Measurements from ENCODE around the gene SMDT1. TPM values are rescaled to one million over a fixed set of nuclear protein-coding genes. Genes with fewer than 3 reads are reported as not detected.

Gene SMDT1
- total RNA-seq, 4 donors from 2014 or later, result 18.9 to 32.7 (median 22.1) TPM

DNA sequence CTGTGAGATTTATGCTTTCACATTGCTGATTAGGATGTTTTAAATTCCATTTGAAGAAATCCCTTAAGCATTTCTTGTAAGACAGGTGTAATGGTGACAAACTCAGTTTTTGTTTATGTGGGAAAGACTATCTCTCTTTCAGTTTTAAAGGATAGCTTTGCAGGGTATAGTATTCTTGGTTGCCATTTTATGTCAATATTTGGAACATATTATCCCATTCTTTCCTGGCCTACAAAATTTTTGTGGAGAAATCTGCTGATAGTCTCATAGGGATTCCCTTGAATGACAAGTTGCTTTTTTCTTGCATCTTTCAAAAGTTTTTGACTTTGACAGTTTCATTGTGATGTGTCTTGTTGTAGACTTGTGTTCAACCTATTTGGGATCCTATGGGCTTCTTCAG lies 37.7 kb upstream of the SMDT1 start:
- intact Hi-C loops (cut with DNase I), result no loop called here
- TF ChIP-seq POLR2A (IDR thresholded peaks at IDR 0.05; ENCODE audit: low read depth) (no peak), POLR2AphosphoS5 (IDR thresholded peaks at IDR 0.05) (no peak), EP300 (IDR thresholded peaks at IDR 0.05) (no peak)
- TF ChIP-seq, protein P1, sequence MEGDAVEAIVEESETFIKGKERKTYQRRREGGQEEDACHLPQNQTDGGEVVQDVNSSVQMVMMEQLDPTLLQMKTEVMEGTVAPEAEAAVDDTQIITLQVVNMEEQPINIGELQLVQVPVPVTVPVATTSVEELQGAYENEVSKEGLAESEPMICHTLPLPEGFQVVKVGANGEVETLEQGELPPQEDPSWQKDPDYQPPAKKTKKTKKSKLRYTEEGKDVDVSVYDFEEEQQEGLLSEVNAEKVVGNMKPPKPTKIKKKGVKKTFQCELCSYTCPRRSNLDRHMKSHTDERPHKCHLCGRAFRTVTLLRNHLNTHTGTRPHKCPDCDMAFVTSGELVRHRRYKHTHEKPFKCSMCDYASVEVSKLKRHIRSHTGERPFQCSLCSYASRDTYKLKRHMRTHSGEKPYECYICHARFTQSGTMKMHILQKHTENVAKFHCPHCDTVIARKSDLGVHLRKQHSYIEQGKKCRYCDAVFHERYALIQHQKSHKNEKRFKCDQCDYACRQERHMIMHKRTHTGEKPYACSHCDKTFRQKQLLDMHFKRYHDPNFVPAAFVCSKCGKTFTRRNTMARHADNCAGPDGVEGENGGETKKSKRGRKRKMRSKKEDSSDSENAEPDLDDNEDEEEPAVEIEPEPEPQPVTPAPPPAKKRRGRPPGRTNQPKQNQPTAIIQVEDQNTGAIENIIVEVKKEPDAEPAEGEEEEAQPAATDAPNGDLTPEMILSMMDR (IDR thresholded peaks at IDR 0.05), result no peak

DNA sequence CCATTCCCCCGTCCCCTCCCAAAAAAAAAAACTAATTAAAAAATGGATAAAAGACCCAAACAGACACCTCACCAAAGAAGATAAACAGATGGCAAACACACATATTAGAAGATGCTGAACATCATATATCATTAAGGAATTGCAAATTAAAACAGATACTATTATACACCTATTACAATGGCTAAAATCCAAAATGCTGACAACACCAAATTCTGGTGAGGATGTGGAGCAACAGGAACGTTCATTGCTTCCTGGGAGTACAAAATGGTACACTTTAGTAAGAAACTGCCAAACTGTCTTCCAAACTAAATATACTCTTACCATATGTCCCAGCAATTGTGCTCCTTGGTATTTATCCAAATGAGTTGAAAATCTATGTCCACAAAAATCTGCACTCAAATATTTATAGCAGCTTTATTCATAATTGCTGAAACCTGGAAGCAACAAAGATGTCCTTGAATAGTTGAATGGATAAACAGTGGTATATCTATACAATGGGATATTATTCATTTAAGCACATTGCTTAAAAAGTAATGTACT lies 28.8 kb upstream of the SMDT1 start:
- no peak for DNase-seq (ENCODE audit: extremely low spot score)
- intact Hi-C loops (cut with DNase I), result no loop called here
- Histone ChIP-seq H3K4me3 (no peak overlapping the region), H3K4me1 (no peaks in the 10 kb centered on the region), H3K36me3 (no peaks in the 10 kb centered on the region), H3K9me3 (no peaks in the 10 kb centered on the region), H3K27me3 (no peaks in the 10 kb centered on the region), H3K27ac (replicated peaks in 1 of 4) (no peak overlapping the region)
- WGBS, result 61% methylated on average over 2 of the region's 2 CpGs
- TF ChIP-seq POLR2A (IDR thresholded peaks at IDR 0.05; ENCODE audit: low read depth), result no peak
- no peak for TF ChIP-seq EP300 (IDR thresholded peaks at IDR 0.05)
- no peak for TF ChIP-seq POLR2AphosphoS5 (IDR thresholded peaks at IDR 0.05)
- TF ChIP-seq, protein P1 (IDR thresholded peaks at IDR 0.05), result no peak

More for the DNA sequence above, 37.7 kb upstream of the SMDT1 start:
- H3K4me3 ChIP-seq, result no peak overlapping the region
- DNase-seq (ENCODE audit: extremely low spot score), result no peak
- H3K27ac ChIP-seq (replicated peaks in 1 of 4), result no peak overlapping the region
- no peaks in the 10 kb centered on the region for H3K27me3 ChIP-seq
- no peaks in the 10 kb centered on the region for H3K4me1 ChIP-seq
- peaks cover 0 to 8% (median 2%) of the 10 kb centered on the region in 4 donors for H3K36me3 ChIP-seq
- peaks cover 0 to 6% (median 0%) of the 10 kb centered on the region in 4 donors for H3K9me3 ChIP-seq

DNA sequence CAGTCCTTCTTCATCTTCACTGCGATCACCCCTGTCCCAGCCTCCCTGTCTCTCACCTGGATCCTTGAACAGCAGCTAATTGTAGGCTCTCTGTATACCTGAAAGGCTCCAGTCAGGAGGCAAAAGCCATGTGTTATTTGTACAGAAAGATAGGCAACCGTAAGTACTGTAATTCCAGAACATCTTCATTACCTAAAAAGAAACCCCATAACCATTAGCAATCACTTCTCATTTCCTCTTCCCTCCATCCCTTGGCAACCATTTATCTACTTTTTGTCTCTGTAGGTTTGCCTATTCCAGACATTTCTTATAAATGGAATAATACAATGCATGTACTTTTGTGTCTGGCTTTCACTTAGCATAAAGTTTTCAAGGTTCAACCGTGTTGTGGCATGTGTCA lies 26.7 kb upstream of the SMDT1 start:
- Histone ChIP-seq H3K36me3 (no peaks in the 10 kb centered on the region), H3K4me3 (no peak overlapping the region), H3K27ac (replicated peaks in 1 of 4) (no peak overlapping the region), H3K4me1 (no peaks in the 10 kb centered on the region), H3K9me3 (peaks cover 0 to 6% (median 0%) of the 10 kb centered on the region in 4 donors), H3K27me3 (no peaks in the 10 kb centered on the region)
- intact Hi-C loops (cut with DNase I), result no loop called here
- DNase-seq (ENCODE audit: extremely low spot score), result no peak
- WGBS, result 89% methylated on average over 3 of the region's 3 CpGs
- TF ChIP-seq, protein P1 (IDR thresholded peaks at IDR 0.05), result no peak
- TF ChIP-seq EP300 (IDR thresholded peaks at IDR 0.05) (no peak), POLR2AphosphoS5 (IDR thresholded peaks at IDR 0.05) (no peak), POLR2A (IDR thresholded peaks at IDR 0.05; ENCODE audit: low read depth) (no peak)

DNA sequence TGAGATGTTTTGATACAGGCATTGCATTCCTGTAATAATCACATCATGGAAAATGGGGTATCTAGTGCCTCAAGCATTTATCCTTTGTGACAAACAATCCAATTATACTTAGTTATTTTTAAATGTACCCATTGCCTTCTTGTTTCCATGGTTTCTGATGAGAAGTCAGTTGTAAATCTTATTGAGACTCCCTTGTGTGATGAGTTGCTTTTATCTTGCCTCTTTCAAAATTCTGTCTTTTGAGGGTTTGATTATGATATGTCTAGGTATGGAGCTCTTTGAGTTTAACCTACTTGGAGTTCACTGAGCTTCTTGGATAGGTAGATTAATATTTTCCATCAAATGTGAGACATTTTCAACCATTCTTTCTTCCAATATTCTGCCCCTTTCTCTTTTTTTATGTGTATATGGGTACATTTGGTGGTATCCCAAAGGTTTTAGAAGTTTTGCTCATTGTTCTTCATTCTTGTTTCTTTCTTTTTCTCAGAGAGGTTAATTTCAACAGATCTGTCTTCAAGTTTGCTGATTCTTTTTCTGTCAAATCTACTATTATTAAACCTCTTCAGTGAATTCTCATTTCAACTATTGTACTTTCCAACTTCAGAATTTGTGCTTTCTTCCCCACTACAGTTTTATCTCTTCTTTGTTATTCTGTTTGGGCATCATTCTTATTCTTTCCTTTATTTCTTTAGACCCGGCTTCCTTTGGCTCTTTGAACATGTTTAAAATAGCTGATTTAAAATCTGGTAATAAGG lies 22.6 kb upstream of the SMDT1 start:
- Histone ChIP-seq H3K9me3 (peaks cover 0 to 6% (median 0%) of the 10 kb centered on the region in 4 donors), H3K36me3 (peaks cover 30 to 39% (median 37%) of the 10 kb centered on the region in 4 donors), H3K27ac (replicated peaks in 1 of 4) (no peak overlapping the region), H3K4me3 (no peak overlapping the region), H3K27me3 (no peaks in the 10 kb centered on the region), H3K4me1 (no peaks in the 10 kb centered on the region)
- intact Hi-C loops (cut with DNase I), result no loop called here
- no peak for DNase-seq (ENCODE audit: extremely low spot score)
- TF ChIP-seq, protein P1 (IDR thresholded peaks at IDR 0.05), result no peak
- no peak for TF ChIP-seq POLR2A (IDR thresholded peaks at IDR 0.05; ENCODE audit: low read depth)
- no peak for TF ChIP-seq POLR2AphosphoS5 (IDR thresholded peaks at IDR 0.05)
- TF ChIP-seq EP300 (IDR thresholded peaks at IDR 0.05), result no peak
- 98% methylated on average over 1 of the region's 1 CpG for WGBS
